Measurements from ENCODE around the gene TXN.
A peak's percentile ranks its signal among the peaks of the same experiment; 100 is the strongest.
"Not testable (repeated sequence)": the region's sequence is repeated elsewhere in the genome, so short reads cannot be mapped to it uniquely, and the experiment has no call there.

Gene TXN

GRCh38 chr9:110257097-110257841, 962 bp upstream of the TXN start:
- DNase-seq = no peak

DNA sequence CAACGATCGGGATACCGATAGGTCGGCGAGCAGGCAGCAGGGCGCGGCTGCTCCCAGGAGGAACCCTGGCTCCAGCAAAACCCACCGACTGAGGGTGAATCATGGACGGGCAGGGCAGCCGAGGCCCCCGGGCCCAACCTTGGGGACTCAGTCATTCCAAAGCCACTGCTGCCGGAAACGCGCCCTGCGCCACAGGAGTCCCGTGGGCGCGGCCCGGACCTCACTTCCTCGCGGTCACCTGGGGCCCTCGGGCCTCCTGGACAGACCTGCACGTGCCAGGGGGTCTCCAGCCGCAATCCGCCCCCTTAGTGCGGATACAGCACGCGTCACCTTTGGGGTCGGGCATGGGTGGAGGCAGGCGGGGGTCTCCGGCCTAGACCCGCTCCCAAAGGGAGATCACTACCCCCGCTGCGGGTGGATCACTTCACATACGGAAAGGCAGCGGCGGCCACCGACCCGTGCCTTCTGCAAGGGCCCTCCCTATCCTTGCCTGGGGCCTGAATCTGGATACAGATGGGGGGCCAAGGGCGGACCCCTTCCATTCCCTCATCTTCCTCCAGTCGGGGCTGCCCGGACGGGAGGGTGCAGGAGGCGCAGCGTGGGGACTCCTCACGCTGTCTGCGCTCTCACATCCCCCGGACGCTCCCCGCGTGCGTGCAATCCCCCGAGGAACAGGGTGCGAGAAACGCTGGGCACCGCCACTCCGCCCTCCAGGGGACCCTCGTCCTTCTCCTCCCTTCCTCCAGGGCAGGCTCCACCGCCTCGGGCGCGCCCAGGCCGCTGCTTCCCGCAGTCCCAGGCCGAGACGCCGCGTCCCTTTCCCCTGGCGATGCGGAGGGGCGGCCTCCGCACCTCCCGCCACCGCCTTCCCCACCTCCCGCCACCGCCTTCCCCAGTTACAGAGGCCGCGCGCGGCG, 586 bp downstream of the TXN start:
- DNase-seq = no peak

GRCh38 chr9:110255034-110255462, 1.3 kb downstream of the TXN start:
- DNase-seq = no peak

DNA sequence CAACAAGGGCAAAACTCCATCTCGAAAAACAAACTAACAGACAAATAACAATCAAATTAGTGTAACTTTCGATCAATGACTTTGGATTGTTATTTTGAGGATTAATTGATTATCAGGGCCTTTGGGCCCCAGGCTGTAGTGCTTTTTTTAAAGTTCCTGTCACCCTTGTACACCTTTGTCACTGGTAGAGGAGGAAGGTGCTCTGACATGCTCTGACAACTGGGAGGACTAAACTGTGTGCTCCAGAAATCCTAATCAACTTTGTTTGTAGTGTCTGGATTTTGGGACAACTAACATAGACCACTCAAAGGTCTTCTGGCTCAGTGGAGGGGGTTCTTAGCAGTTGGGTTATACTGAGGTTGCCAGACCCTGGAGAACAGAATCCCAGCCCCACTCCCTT, 1.8 kb downstream of the TXN start:
- DNase-seq = no peak

- no peak for DNase-seq
These were observed 3.7 kb downstream of the TXN start for GRCh38 chr9:110252509-110253139.

GRCh38 chr9:110251770-110252169, 4.5 kb downstream of the TXN start:
- not testable (repeated sequence) for DNase-seq

GRCh38 chr9:110251212-110251611, 5.1 kb downstream of the TXN start:
- DNase-seq = no peak

GRCh38 chr9:110249603-110250002, 6.7 kb downstream of the TXN start:
- no peak for DNase-seq

DNA sequence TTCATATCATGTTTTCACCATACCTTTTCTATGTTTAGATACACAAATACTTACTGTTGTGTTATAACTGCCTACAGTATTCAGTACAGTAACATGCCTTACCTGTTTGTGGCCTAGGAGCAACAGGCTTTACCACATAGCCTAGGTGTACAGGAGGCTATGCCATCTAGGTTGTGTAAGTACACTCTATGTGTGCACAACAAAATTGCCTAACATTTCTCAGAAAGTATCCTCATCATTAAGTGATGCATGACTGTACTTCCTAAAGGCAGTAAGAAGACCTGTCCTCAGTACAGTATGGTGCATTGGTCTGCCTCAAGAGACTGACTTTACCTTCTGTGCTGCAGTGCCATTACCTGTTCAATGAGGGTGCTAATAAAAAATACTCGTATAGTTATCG, 7.9 kb downstream of the TXN start:
- DNase-seq = no peak

GRCh38 chr9:110246214-110246613, 10.1 kb downstream of the TXN start:
- no peak for DNase-seq

GRCh38 chr9:110244616-110245015, 11.7 kb downstream of the TXN start:
- DNase-seq = no peak

GRCh38 chr9:110241858-110242321, 14.4 kb downstream of the TXN start:
- DNase-seq = no peak

DNA sequence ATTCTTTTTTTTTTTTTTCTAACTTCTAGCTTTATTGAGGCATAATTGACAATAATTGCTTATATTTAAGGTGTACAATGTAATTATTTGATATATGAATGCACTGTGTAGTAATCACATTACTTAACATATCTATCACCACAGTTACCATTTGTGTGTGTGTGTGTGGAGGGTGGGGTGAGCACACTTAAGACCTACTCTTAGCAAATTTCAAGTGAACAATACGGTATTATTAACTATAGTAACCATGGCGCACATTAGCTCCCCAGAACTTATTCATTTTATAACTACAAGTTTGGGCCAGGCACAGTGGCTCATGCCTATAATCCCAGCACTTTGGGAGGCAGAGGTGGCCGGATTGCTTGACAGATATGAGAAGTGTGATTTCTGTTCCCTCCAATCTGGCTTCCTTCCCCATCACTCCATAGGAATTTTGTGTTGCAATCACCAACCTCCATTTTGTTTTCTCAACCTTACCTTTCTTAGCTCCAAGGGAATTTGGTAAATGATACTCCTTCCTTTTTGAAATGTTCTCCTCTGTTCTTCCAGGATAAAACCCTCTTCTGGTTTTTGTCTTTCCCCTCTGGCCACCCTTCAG, 14.9 kb downstream of the TXN start:
- no peak for DNase-seq

DNA sequence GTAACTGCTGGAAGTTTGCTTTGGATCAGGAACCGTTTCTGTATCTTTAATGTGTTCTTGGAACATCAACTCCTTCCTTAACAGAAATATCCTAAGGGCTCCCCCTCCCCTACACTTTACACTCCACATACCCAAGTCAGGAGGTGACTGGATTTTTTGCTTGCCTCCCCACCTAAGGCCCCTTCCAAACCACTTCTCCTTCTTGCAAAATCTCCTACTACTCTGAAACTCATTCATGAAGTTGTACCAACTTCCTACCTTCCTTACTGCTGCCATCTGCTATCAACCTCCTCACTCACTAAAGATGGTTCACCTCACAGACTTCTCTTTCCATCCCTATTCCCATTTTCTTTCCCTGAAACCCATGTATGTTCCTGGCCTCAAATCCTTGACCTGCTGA, 16.1 kb downstream of the TXN start:
- DNase-seq = no peak

- no peak for DNase-seq
These were observed 28.0 kb downstream of the TXN start for GRCh38 chr9:110228321-110228720.

- DNase-seq = no peak
These were observed 31.7 kb downstream of the TXN start for GRCh38 chr9:110224583-110224982.

DNA sequence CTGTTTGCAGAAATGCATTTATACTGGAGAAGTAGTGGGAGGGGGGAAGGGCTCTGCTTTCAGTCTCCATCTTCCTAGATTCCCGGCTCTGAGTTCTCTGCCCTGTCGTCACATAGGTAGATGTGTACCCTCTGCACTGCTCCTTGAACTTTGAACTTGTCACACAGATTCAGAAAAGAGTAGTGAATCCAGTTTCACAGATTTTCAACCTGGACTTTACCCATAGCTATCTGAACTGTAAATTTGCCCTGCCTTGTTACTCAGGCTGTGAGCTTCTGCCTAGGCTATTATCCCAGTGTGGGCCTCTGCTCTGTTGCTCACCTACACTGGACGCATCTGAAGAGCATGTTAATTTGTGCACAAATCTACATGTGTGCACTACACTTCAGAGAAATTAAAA, 35.5 kb downstream of the TXN start:
- DNase-seq = no peak

DNA sequence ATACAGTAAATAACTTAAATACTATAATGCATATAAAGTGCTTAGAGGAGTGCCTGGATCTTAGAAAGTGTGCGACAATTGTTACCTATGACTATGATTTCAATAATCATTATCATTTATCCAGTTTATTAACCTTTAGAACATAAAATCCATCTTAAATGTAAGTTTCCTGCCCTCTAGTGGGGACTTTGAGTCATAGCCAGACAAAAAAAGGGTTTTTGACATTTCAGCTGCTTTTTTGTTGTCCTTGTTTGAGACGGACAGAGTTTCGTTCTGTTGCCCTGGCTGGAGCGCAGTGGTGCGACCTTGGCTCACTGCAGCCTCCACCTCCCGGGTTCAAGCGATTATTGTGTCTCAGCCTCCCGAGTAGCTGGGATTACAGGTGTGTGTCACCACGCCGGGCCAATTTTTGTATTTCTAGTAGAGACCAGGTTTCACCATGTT, 38.6 kb downstream of the TXN start:
- DNase-seq = peak in 1 of 2 experiments; percentile 23

DNA sequence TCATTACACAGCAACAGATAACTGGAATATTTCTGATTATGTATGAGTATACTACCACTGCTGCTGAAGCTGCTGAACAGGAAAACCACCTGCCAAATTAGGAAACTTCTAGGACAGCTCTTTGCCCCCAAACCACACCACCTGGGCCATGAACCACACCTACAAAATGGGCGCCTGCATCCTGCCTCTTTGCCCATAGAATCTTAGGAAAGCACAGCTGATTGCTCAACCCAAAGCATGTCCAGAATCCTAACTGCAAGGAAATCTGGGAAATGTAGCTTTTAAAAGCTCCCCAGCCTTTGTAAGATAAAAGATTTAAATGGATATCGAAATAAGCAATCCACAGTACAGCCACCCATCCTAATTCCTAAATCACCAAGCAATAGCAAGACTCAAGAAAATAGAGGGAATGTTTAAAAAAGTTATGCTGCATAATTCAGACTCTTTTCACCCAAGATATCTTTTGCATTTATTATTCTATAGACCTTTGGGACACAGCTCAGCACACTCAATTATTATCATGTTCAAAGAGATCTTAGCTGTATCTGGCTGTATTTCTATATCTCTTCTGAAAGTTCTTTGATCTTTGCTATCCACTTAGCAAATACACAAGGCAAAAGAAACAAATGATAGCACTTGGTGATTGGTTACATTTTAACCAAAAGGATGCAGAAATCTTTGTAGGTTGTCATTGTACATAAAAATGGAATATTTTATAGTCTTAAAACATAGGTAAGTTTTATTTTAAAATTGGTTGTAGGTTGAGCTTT, 41.5 kb downstream of the TXN start:
- no peak for DNase-seq

GRCh38 chr9:110214090-110214489, 42.2 kb downstream of the TXN start:
- DNase-seq = no peak

DNA sequence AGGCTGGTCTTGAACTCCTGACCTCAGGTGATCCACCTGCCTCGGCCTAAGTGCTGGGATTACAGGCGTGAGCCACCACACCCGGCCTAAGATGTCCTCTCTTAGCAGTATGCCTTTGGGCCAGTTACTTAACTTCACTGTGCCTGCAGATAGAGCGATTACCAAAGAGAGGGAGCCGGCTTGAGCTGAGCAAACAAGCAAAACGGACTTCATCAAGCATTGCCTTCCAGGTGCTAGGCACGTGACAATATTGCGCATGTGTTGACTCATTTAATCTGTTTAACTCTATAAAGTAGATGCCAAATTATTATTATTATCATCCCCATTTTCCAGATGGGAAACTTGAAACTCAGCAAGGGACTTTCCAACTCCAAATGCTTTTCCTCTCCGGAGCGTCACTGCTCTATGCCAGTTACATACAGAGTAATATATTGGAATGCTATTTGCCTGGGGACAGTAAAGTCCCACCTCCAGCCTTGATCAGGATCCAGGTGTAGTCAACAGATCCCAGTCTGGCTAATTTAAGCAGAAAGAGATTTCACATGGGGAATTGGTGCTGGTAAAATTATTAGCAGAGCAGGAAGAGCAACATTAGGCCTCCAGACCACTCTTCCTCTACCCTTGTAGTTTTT, 42.8 kb downstream of the TXN start:
- no peak for DNase-seq

- DNase-seq = no peak
These were observed 48.3 kb downstream of the TXN start, which contains the start of gene C9orf152 for GRCh38 chr9:110208031-110208430. Gene C9orf152 (minus strand): TSS chr9:110208159. CDS start chr9:110207579, 580 bp downstream.
